Sigmoid colon (tissue), 7 donors: Measurements from ENCODE around the gene NT5C1B. TPM values are rescaled to one million over a fixed set of nuclear protein-coding genes. Genes with fewer than 3 reads are reported as not detected.
"Not testable (repeated sequence)": the region's sequence is repeated elsewhere in the genome, so short reads cannot be mapped to it uniquely, and the experiment has no call there.

Source experiments
- DNase-seq: peaks from one replicate; pipeline ENCODE4 v3.0.0-alpha.2; 2019
- H3K27ac ChIP-seq, 4 donors: fragments of 200-600 bp; sonication (generic); one replicate each; pipeline ENCODE4 v1.5.1; 2016 to 2019; ENCODE audit warnings: mild to moderate bottlenecking in 1 of 4
- H3K27me3 ChIP-seq, 3 donors: fragments of 200-600 bp; sonication (generic); one replicate each; pipeline ENCODE4 v1.5.1; 2019; ENCODE audit warnings: mild to moderate bottlenecking in 1 of 3
- H3K36me3 ChIP-seq, 4 donors: fragments of 200-600 bp; sonication (generic); one replicate each; pipeline ENCODE4 v1.5.1; 2016 to 2019
- H3K4me1 ChIP-seq, 4 donors: fragments of 200-600 bp; sonication (generic); one replicate each; pipeline ENCODE4 v1.5.1; 2017 to 2019
- H3K4me3 ChIP-seq, 4 donors: fragments of 200-600 bp; sonication (generic); one replicate each; pipeline ENCODE4 v1.5.1; 2017 to 2019; ENCODE audit warnings: mild to moderate bottlenecking in 2 of 4, moderate library complexity in 1 of 4
- H3K9me3 ChIP-seq, 4 donors: fragments of 200-600 bp in 3 of 4; sonication (generic) in 3 of 4; one replicate each; pipeline versions ENCODE4 v1.5.1 to v1.6.1; 2013 to 2019
- CTCF ChIP-seq, 4 experiments: fragments of 450-650 bp in 3 of 4; fragments of 200-600 bp in 1 of 4; IDR thresholded peaks; one replicate each; pipeline ENCODE4 v1.5.1; 2016 to 2019; ENCODE audit warnings: antibody characterized with exemption in 4 of 4, mild to moderate bottlenecking in 3 of 4, moderate library complexity in 2 of 4
- EP300 ChIP-seq, 4 donors: sonication (generic); formaldehyde crosslinking; IDR thresholded peaks; one replicate each; pipeline ENCODE4 v1.6.1; 2017; ENCODE audit warnings: antibody characterized with exemption in 4 of 4
- POLR2A ChIP-seq, 2 donors: fragments of 450-650 bp; IDR thresholded peaks; one replicate each; pipeline ENCODE4 v1.6.1; 2016; ENCODE audit warnings: antibody characterized with exemption in 2 of 2, mild to moderate bottlenecking in 2 of 2, moderate library complexity in 2 of 2
- POLR2AphosphoS5 ChIP-seq, 4 donors: sonication (generic); formaldehyde crosslinking; IDR thresholded peaks; one replicate each; pipeline ENCODE4 v1.6.1; 2017; ENCODE audit warnings: antibody characterized with exemption in 4 of 4
- WGBS, 2 donors: extraction: QIAGEN DNeasy Blood & Tissue Kit; methylation state at CpG; one replicate each; pipeline ENCODE4 v1.1.7; 2013; 5-methylcytosine and 5-hydroxymethylcytosine counted together
- intact Hi-C: fragments of 100-400 bp; cut with DNase I; formaldehyde crosslinking; loops from one replicate; pipeline ENCODE4 v1.15.1; 2023
- polyA plus RNA-seq, 3 donors: library from polyadenylated mRNA; stranded (reverse); fragments of 200-250 nt; gene quantifications; one replicate each; pipeline ENCODE4 v1.2.3, GENCODE V29; 2013
- total RNA-seq, 4 donors: library from RNA; depleted of rRNA; stranded (reverse); fragments of >200 nt; gene quantifications; one replicate each; pipeline ENCODE4 v1.1.0, GENCODE V29; 2016
- donor health status: healthy with polysubstance abuse.
- donor health status: Bipolar disorder and iron deficiency.
- donor health status: healthy.

The NT5C1B gene
- total RNA-seq (not detected), polyA plus RNA-seq (not detected)

GRCh38 chr2:18589354-18589753, at the start of gene NT5C1B:
NT5C1B (minus strand) TSS chr2:18589569; CDS start chr2:18589468, 101 bp downstream.
- Histone ChIP-seq H3K9me3 (no peaks in the 10 kb centered on the region), H3K27ac (no peak within 1 kb of the TSS), H3K27me3 (no peaks in the 10 kb centered on the region), H3K36me3 (no peaks in the 10 kb centered on the region), H3K4me1 (no peaks in the 10 kb centered on the region), H3K4me3 (no peak within 1 kb of the TSS)
- TF ChIP-seq POLR2AphosphoS5 (IDR thresholded peaks at IDR 0.05): no peak
- TF ChIP-seq EP300 (IDR thresholded peaks at IDR 0.05): no peak
- TF ChIP-seq CTCF (IDR thresholded peaks at IDR 0.05): no peak
- TF ChIP-seq POLR2A (IDR thresholded peaks at IDR 0.05): no peak
- intact Hi-C loops: no loop called here
- DNase-seq: no peak
- WGBS, 2 donors: 91 to 94% methylated on average over 1 of the region's 1 CpG

- H3K9me3 ChIP-seq: peaks cover 0 to 9% (median 5%) of the 10 kb centered on the region in 4 donors
- no peak overlapping the region for H3K27ac ChIP-seq
- intact Hi-C loops: no loop called here
- H3K4me1 ChIP-seq: no peaks in the 10 kb centered on the region
- WGBS, 2 donors: 77 to 88% methylated on average over 1 of the region's 1 CpG
- no peaks in the 10 kb centered on the region for H3K36me3 ChIP-seq
- H3K27me3 ChIP-seq: no peaks in the 10 kb centered on the region
- TF ChIP-seq EP300 (IDR thresholded peaks at IDR 0.05) (no peak), POLR2A (IDR thresholded peaks at IDR 0.05) (no peak), CTCF (IDR thresholded peaks at IDR 0.05) (no peak), POLR2AphosphoS5 (IDR thresholded peaks at IDR 0.05) (no peak)
- H3K4me3 ChIP-seq: no peak overlapping the region
- no peak for DNase-seq
These were observed 47.8 kb upstream of the NT5C1B start for GRCh38 chr2:18637196-18637595.

GRCh38 chr2:18632699-18633098, 43.3 kb upstream of the NT5C1B start:
- H3K4me1 ChIP-seq, intact Hi-C loops, DNase-seq, H3K27ac ChIP-seq, H3K27me3 ChIP-seq, H3K36me3 ChIP-seq, H3K9me3 ChIP-seq, H3K4me3 ChIP-seq: not testable (repeated sequence)
- WGBS, 2 donors: 95 to 96% methylated on average over 3 of the region's 3 CpGs

GRCh38 chr2:18630941-18631340, 41.6 kb upstream of the NT5C1B start:
- no peak for DNase-seq
- intact Hi-C loops: no loop called here

GRCh38 chr2:18630541-18630940, 41.2 kb upstream of the NT5C1B start:
- Histone ChIP-seq H3K27me3 (no peaks in the 10 kb centered on the region), H3K4me1 (no peaks in the 10 kb centered on the region), H3K27ac (no peak overlapping the region), H3K9me3 (peaks cover 0 to 4% (median 3%) of the 10 kb centered on the region in 4 donors), H3K4me3 (no peak overlapping the region), H3K36me3 (no peaks in the 10 kb centered on the region)
- DNase-seq: no peak
- no peak for TF ChIP-seq POLR2A (IDR thresholded peaks at IDR 0.05)
- TF ChIP-seq CTCF (IDR thresholded peaks at IDR 0.05): no peak
- TF ChIP-seq EP300 (IDR thresholded peaks at IDR 0.05): no peak
- TF ChIP-seq POLR2AphosphoS5 (IDR thresholded peaks at IDR 0.05): no peak
- 94 to 97% methylated on average over 1 of the region's 1 CpG for WGBS, 2 donors
- intact Hi-C loops: no loop called here

More at GRCh38 chr2:18630941-18631340, 41.6 kb upstream of the NT5C1B start:
- Histone ChIP-seq H3K27me3 (no peaks in the 10 kb centered on the region), H3K4me3 (no peak overlapping the region), H3K36me3 (no peaks in the 10 kb centered on the region), H3K4me1 (no peaks in the 10 kb centered on the region), H3K9me3 (peaks cover 0 to 4% (median 3%) of the 10 kb centered on the region in 4 donors), H3K27ac (no peak overlapping the region)
- TF ChIP-seq POLR2AphosphoS5 (IDR thresholded peaks at IDR 0.05) (no peak), CTCF (IDR thresholded peaks at IDR 0.05) (no peak), EP300 (IDR thresholded peaks at IDR 0.05) (no peak)
